Endometrial microvascular endothelial cells (primary cell): Measurements from ENCODE around the gene ZNF74. TPM values are rescaled to one million over a fixed set of nuclear protein-coding genes. Genes with fewer than 3 reads are reported as not detected.
"Not testable (repeated sequence)": the region's sequence is repeated elsewhere in the genome, so short reads cannot be mapped to it uniquely, and the experiment has no call there.

Source experiments
- in situ Hi-C: cut with HindIII; loops from 2 replicates; pipeline ENCODE4 v1.10.0; 2017; ENCODE audit warnings: low sequenced_read_pairs, low pct_unique_long_range_greater_than_20kb; ENCODE audit errors: inconsistent ontology term
- total RNA-seq: library from RNA; depleted of rRNA; stranded (reverse); fragments of >200 nt; gene quantifications from one replicate; pipeline ENCODE4 v1.2.3, GENCODE V29; 2015; ENCODE audit errors: inconsistent ontology term

The ZNF74 gene
- total RNA-seq, 1 donor from 2014 or later = 41.5 TPM

GRCh38 chr22:20396639-20397038 is 2.7 kb downstream of the ZNF74 start:
- in situ Hi-C loops = no loop called here

GRCh38 chr22:20397498-20397897 is 3.5 kb downstream of the ZNF74 start:
- in situ Hi-C loops = no loop called here

GRCh38 chr22:20398420-20398819 is 4.5 kb downstream of the ZNF74 start:
- in situ Hi-C loops = no loop called here

GRCh38 chr22:20399866-20400605 is 6.1 kb downstream of the ZNF74 start:
- in situ Hi-C loops = no loop called here

GRCh38 chr22:20400606-20401375 is 6.8 kb downstream of the ZNF74 start:
- in situ Hi-C loops = no loop called here

- in situ Hi-C loops = no loop called here
Observed at GRCh38 chr22:20401376-20402014, 7.5 kb downstream of the ZNF74 start.

GRCh38 chr22:20402960-20403778 is 9.2 kb downstream of the ZNF74 start:
- in situ Hi-C loops = no loop called here

- in situ Hi-C loops = no loop called here
Observed at GRCh38 chr22:20403779-20404140, 9.8 kb downstream of the ZNF74 start.

GRCh38 chr22:20404881-20405280 is 10.9 kb downstream of the ZNF74 start:
- in situ Hi-C loops = no loop called here

- in situ Hi-C loops = no loop called here
Observed at GRCh38 chr22:20405291-20405930, 11.5 kb downstream of the ZNF74 start.

GRCh38 chr22:20405931-20406685 is 12.2 kb downstream of the ZNF74 start:
- in situ Hi-C loops = no loop called here

GRCh38 chr22:20406686-20407408 is 12.9 kb downstream of the ZNF74 start:
- in situ Hi-C loops = no loop called here

GRCh38 chr22:20407829-20408228 is 13.9 kb downstream of the ZNF74 start:
- in situ Hi-C loops = no loop called here

GRCh38 chr22:20408891-20409290 is 14.9 kb downstream of the ZNF74 start:
- in situ Hi-C loops = no loop called here

GRCh38 chr22:20409385-20409784 is 15.4 kb downstream of the ZNF74 start:
- in situ Hi-C loops = not testable (repeated sequence)

GRCh38 chr22:20412474-20413216 is 18.7 kb downstream of the ZNF74 start:
- in situ Hi-C loops = no loop called here
